ENCODE results near the gene MKI67.

MKI67 gene

DNA sequence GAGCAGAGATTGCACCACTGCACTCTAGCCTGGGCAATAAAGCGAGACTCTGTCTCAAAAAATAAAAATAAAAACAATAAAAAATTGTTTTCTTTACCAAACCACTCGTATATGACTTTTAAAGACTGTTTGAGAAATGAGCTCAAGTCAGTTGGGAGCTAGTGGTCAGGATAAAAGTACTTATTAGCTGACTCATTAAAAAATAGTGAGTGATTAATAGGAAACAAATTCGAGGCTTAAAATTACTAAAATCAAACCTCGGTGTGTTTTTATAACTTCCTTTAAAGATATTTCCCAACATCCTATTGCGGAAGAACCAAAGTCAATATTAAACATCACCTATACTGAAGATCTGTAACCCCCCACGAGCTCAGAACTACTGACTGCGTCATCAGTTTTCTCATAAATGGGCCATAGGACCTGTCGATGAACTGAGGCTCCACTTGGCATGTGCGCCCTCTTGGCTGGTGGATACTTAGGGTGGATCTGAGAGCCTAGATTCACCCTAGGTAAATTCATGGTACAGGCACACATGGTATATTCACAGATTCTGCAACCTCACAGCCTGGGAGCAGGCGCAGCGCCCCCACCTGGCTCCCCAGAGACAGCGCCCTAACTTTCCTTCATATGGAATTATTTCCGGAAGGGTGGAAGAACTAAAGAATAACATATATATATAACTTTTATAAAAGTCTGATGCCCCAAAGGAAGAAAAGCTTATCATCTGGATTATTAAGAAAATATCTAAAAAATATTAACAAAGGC is 9.2 kb downstream of the MKI67 start:
- Histone ChIP-seq H3K4me3 (IDR thresholded peaks at IDR 0.05; ENCODE audit: insufficient read depth, low read depth, low read length) (no peak overlapping the region), H4K20me1 (ENCODE audit: insufficient read depth) (0 out of 2 replicates have a peak, but pooled peaks cover under 1% of the 10 kb centered on the region), H3K27me3 (ENCODE audit: insufficient read depth, low read depth) (no peaks in the 10 kb centered on the region), H3K9ac (no peak overlapping the region), H3K79me2 (ENCODE audit: insufficient read depth, low read depth) (peaks cover 57% of the 10 kb centered on the region), H3K4me1 (ENCODE audit: low read depth, poor library complexity, severe bottlenecking) (peaks cover 2% of the 10 kb centered on the region), H3K4me2 (no peak overlapping the region), H3K36me3 (ENCODE audit: insufficient read depth) (peaks cover 28% of the 10 kb centered on the region), H3K27ac (no peak overlapping the region), H2AFZ (ENCODE audit: low read depth) (no peak overlapping the region)
- TF ChIP-seq, protein P1, sequence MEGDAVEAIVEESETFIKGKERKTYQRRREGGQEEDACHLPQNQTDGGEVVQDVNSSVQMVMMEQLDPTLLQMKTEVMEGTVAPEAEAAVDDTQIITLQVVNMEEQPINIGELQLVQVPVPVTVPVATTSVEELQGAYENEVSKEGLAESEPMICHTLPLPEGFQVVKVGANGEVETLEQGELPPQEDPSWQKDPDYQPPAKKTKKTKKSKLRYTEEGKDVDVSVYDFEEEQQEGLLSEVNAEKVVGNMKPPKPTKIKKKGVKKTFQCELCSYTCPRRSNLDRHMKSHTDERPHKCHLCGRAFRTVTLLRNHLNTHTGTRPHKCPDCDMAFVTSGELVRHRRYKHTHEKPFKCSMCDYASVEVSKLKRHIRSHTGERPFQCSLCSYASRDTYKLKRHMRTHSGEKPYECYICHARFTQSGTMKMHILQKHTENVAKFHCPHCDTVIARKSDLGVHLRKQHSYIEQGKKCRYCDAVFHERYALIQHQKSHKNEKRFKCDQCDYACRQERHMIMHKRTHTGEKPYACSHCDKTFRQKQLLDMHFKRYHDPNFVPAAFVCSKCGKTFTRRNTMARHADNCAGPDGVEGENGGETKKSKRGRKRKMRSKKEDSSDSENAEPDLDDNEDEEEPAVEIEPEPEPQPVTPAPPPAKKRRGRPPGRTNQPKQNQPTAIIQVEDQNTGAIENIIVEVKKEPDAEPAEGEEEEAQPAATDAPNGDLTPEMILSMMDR (conservative IDR thresholded peaks at IDR 0.05; ENCODE audit: low read depth, low read length): 0 out of 2 replicates have a peak, but pooled peaks have one; percentile 24

DNA sequence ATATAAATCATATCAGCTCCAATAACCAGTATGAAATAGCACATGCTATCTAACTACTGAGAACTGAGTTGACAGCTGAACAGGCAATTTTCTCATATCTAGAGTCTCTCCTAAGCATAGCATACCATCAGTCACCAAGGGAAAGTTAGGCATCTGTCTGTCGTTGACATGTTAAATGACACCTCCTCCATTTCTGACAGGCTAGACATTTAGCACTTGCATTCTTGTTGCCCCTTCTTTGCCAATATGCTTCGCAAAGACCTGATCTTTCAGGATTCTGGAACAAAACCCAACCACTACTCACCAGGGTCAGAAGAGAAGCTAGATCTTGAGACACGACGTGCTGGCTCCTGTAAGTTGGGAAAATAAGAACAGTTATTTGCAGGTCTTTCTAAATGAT is 10.0 kb downstream of the MKI67 start:
- H3K4me3 ChIP-seq (IDR thresholded peaks at IDR 0.05; ENCODE audit: insufficient read depth, low read depth, low read length): no peak overlapping the region
- H3K79me2 ChIP-seq (ENCODE audit: insufficient read depth, low read depth): peaks cover 52% of the 10 kb centered on the region
- H3K4me2 ChIP-seq: no peak overlapping the region
- H3K27me3 ChIP-seq (ENCODE audit: insufficient read depth, low read depth): no peaks in the 10 kb centered on the region
- H4K20me1 ChIP-seq (ENCODE audit: insufficient read depth): no peaks in the 10 kb centered on the region
- H3K36me3 ChIP-seq (ENCODE audit: insufficient read depth): peaks cover 29% of the 10 kb centered on the region
- H3K9ac ChIP-seq: no peak overlapping the region
- no peaks in the 10 kb centered on the region for H3K4me1 ChIP-seq (ENCODE audit: low read depth, poor library complexity, severe bottlenecking)
- no peak overlapping the region for H3K27ac ChIP-seq
- H2AFZ ChIP-seq (ENCODE audit: low read depth): no peak overlapping the region
- TF ChIP-seq, protein P1 (conservative IDR thresholded peaks at IDR 0.05; ENCODE audit: low read depth, low read length): no peak

DNA sequence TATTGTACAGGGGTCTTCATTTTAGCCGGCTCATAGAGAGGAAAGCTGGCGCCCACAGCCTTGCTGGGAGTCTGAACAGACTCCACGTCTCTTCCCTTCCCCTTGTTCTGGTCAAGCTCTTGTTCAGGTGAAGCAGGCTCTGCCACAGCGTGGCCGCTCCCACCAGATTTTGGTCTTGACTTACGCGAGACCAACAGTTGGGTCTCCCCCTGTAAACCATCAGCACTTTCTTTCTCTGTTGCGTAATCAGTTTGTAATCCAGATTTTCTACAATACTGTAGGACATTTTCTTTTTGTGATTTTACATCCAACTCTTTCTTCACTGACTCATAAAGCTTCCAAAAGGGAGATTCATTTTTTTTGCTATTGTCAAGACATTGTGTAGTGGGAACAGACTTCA is 10.9 kb downstream of the MKI67 start:
- TF ChIP-seq, protein P1 (conservative IDR thresholded peaks at IDR 0.05; ENCODE audit: low read depth, low read length): no peak
- Histone ChIP-seq H3K4me1 (ENCODE audit: low read depth, poor library complexity, severe bottlenecking) (no peaks in the 10 kb centered on the region), H3K27me3 (ENCODE audit: insufficient read depth, low read depth) (no peaks in the 10 kb centered on the region), H3K9ac (no peak overlapping the region), H3K36me3 (ENCODE audit: insufficient read depth) (peaks cover 32% of the 10 kb centered on the region), H4K20me1 (ENCODE audit: insufficient read depth) (no peaks in the 10 kb centered on the region), H2AFZ (ENCODE audit: low read depth) (no peak overlapping the region), H3K79me2 (ENCODE audit: insufficient read depth, low read depth) (peaks cover 44% of the 10 kb centered on the region), H3K27ac (no peak overlapping the region), H3K4me2 (no peak overlapping the region), H3K4me3 (IDR thresholded peaks at IDR 0.05; ENCODE audit: insufficient read depth, low read depth, low read length) (no peak overlapping the region)

DNA sequence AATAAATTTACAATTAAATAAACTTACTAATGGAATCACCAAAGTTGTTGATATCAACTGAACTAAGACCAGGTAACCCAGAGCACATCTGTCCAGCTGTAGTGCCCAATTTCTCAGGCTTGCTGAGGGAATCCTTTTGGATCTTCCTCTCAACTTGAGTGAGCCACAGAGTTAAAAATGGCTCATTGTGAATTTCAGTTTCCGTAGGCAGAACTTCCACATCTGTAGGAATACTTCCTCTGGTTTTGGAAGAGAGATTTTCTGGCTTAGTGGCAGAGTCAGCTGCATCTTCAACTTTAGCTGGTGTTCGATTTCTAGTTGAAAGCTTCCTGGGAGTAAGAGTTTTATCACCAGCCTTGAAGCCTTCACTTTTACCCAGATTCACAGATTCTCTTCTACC is 11.3 kb downstream of the MKI67 start:
- Histone ChIP-seq H4K20me1 (ENCODE audit: insufficient read depth) (no peaks in the 10 kb centered on the region), H2AFZ (ENCODE audit: low read depth) (no peak overlapping the region), H3K4me1 (ENCODE audit: low read depth, poor library complexity, severe bottlenecking) (no peaks in the 10 kb centered on the region), H3K4me3 (IDR thresholded peaks at IDR 0.05; ENCODE audit: insufficient read depth, low read depth, low read length) (no peak overlapping the region), H3K36me3 (ENCODE audit: insufficient read depth) (peaks cover 37% of the 10 kb centered on the region), H3K4me2 (no peak overlapping the region), H3K27me3 (ENCODE audit: insufficient read depth, low read depth) (no peaks in the 10 kb centered on the region), H3K79me2 (ENCODE audit: insufficient read depth, low read depth) (peaks cover 40% of the 10 kb centered on the region), H3K27ac (no peak overlapping the region), H3K9ac (no peak overlapping the region)
- TF ChIP-seq, protein P1 (conservative IDR thresholded peaks at IDR 0.05; ENCODE audit: low read depth, low read length): no peak
